Cardiac fibroblast (primary cell): Measurements from ENCODE around the gene PAK6.

Source experiments
- DNase-seq, 2 donors: peaks; one replicate each; pipeline versions ENCODE4 v3.0.0 to v3.0.0-alpha.2; 2010; ENCODE audit warnings: low read depth in 2 of 2
- H3K4me3 ChIP-seq, 2 donors: replicated peaks in 1 of 2; 1 replicate in 1 of 2; 2 replicates in 1 of 2; pipeline ENCODE4 v1.5.1; 2011; ENCODE audit warnings: low read depth in 2 of 2, low read length in 2 of 2, mild to moderate bottlenecking in 2 of 2, moderate library complexity in 1 of 2
- TF ChIP-seq, protein P1 (sequence below): IDR thresholded peaks from one replicate; pipeline ENCODE4 v1.5.1; 2011; ENCODE audit warnings: low read depth, mild to moderate bottlenecking, low read length, inconsistent platforms

The PAK6 gene

DNA sequence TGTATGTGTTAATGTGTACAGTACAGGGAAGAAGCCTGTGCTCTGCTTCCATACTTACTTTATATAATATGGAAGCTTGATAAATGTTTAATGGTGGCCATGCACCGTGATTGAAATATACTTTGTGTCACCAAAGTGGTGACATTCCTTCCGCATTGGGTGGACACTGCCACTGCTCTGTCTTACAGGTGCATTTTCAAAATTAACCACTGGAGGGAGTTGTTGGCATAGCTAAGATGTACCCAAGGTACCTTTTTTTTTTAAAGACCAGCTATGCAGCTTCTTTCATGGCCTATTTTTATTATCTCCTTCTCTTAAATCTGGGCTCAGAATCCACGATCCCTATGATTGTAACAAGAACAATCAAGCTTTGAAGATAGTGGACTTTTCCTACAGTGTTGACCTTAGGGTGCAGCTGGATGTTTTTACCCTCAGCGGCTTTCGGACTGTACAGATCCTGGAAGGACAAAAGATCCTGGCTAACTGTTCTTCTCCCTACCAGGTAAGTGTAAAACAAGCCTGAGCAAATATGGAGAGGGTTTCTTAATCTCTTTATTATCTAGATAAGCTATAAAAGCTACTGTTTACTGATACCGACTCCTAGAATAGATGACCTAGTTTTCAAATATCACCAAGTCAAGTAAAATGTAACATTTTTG is 21.6 kb upstream of the PAK6 start:
- no peak overlapping the region for H3K4me3 ChIP-seq
- peak; percentile 80 to 83 for DNase-seq
- TF ChIP-seq, protein P1, sequence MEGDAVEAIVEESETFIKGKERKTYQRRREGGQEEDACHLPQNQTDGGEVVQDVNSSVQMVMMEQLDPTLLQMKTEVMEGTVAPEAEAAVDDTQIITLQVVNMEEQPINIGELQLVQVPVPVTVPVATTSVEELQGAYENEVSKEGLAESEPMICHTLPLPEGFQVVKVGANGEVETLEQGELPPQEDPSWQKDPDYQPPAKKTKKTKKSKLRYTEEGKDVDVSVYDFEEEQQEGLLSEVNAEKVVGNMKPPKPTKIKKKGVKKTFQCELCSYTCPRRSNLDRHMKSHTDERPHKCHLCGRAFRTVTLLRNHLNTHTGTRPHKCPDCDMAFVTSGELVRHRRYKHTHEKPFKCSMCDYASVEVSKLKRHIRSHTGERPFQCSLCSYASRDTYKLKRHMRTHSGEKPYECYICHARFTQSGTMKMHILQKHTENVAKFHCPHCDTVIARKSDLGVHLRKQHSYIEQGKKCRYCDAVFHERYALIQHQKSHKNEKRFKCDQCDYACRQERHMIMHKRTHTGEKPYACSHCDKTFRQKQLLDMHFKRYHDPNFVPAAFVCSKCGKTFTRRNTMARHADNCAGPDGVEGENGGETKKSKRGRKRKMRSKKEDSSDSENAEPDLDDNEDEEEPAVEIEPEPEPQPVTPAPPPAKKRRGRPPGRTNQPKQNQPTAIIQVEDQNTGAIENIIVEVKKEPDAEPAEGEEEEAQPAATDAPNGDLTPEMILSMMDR, result peak; percentile 77

DNA sequence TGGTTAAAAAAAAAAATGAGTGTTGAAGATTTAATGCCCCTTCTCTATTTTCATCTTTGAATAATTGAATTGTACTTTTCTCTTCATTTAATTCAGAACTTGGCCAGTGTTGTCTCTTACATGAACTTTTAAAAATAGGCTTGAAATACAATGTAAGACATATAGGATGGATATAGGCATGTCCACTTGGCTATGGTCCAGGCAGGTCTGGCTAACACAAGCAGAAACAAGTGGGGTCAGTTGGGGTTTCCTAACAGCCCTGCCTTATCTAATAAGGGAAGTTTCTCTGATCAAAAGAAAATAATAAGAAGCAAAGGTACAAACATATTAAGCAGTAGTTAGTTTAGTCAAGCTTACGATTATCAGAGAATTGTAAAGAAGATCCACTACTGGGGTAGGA is 19.1 kb upstream of the PAK6 start:
- TF ChIP-seq, protein P1, result no peak
- no peak overlapping the region for H3K4me3 ChIP-seq
- DNase-seq, result no peak

DNA sequence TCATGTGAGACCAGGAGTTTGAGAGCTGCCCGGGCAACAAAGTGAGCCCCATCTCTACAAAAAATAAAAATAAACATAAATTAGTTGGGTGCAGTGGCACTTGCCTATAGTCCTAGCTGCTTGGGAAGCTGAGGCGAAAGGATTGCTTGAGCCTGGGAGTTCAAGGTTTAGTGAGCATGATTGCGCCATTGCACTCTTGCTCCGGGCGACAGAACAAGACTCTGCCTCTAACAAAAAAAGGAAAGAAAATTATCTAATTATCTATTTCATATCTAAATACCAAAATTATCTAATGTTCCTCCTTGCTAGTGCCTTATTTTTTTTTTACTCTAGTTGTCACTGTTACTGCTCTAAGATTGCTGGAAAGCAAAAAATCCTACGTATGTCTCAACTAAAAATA is 16.7 kb upstream of the PAK6 start:
- TF ChIP-seq, protein P1, result no peak
- DNase-seq, result no peak
- no peak overlapping the region for H3K4me3 ChIP-seq

DNA sequence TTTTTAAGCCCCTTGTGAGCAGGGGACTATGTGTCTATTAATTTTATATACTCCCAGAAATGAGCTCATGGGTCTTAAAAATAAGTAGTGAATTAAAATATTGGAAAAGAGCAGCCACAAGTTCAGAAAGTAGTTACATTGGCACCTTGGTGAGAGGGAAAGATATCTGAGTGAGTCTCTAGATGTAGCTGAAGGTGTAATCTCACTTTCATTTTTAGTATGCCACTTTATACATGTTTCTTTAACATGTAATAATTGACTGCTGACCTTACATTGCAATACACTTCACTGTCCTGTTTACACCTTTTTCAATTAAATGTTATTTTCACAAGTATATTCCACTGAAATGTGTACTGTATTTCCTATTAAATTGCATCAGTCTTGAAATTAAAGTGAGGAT is 12.1 kb upstream of the PAK6 start:
- no peak overlapping the region for H3K4me3 ChIP-seq
- no peak for DNase-seq
- TF ChIP-seq, protein P1, result no peak

DNA sequence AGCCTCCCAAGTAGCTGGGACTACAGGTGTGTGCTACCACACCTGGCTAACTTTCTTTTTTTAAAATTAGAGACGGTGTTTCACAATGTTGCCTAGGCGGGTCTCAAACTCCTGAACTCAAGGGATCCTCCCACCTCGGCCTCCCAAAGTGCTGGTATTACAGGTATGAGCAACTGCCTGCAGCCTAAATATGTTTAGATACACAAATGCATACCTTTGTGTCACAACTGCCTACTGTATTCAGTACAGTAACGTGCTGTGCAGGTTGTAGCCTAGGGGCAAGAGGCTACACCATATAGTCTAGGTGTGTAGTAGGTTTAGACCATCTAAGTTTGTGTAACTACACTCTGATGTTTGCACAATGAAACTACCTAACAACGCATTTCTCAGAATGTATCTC is 9.5 kb upstream of the PAK6 start:
- no peak overlapping the region for H3K4me3 ChIP-seq
- TF ChIP-seq, protein P1, result no peak
- DNase-seq, result no peak

DNA sequence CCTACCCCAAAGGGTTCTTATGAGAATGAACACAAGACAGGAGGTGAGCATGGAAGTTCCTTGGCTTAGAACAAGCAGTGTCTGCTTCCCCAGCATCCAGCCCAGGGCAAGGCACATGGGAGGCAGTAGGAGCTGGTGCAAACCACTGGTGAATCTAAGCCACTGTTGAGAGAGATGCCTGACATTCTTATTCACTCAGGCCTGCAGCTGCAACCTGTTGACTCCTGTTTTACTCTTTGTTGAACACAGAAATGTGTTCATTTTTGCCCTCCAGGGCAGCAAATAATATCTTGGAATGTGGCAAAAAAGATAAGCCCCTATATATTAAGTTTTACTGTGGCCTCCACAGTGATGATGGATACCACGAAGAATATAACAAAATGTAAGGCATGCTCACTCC is 8.9 kb upstream of the PAK6 start:
- no peak overlapping the region for H3K4me3 ChIP-seq
- TF ChIP-seq, protein P1, result no peak
- no peak for DNase-seq

DNA sequence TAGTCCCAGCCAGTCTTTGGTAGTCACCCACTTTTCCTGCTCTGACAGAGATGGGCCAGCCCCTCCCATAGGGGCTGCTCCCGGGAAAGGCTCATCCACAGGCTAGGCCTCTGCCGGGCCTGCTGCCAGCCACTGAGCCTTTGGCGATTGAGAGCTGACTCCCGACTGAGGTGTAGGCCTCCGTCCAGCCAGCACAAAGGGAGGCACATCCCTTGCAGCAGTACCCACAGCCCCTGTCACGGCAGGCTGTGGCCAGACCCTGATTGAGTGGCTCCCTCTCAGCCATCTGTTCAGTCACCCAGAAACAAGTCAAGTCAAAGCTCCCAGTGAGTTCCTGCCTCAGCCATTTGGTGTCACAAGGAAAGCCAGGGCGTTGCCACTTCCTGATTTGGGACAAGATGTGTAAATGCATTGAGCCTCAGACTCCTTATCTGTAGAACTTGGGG is 6.2 kb upstream of the PAK6 start:
- peak in 1 of 2 donors; percentile 49 for DNase-seq
- no peak overlapping the region for H3K4me3 ChIP-seq
- TF ChIP-seq, protein P1, result no peak
